ENCODE data around the gene SELENOV. TPM values are rescaled to one million over a fixed set of nuclear protein-coding genes. Genes with fewer than 3 reads are reported as not detected.

SELENOV gene
- total and polyA plus RNA-seq, 2 donors from 2014 or later, result not detected

DNA sequence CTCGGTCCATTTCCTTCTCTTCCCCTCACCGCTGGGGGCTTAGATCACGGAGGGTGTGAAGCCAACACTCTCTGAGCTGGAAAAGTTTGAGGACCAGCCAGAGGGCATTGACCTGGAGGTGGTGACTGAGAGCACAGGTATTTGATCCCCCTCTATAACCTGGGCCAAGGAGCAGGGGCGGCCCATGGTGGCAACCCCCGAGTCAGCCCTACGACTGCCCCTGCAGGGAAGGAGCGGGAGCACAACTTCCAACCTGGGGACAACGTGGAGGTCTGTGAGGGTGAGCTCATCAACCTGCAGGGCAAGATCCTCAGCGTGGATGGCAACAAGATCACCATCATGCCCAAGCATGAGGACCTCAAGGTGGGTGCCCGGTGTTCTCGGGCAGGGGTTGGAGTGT lies 45.9 kb upstream of the SELENOV start:
- FAIRE-seq (no peak), DNase-seq (no peak)
- Histone ChIP-seq H3K9me3 (ENCODE audit: control insufficient read depth in 2 of 3, insufficient read depth in 1 of 3, low read length in 3 of 3) (no peaks in the 10 kb centered on the region), H3K27ac (ENCODE audit: low read depth in 2 of 2, low read length in 2 of 2) (no peak overlapping the region), H3K4me3 (ENCODE audit: low read length in 3 of 3) (no peak overlapping the region), H3K27me3 (ENCODE audit: control insufficient read depth, insufficient read depth, low read length) (no peaks in the 10 kb centered on the region), H3K4me1 (ENCODE audit: control insufficient read depth in 2 of 3, insufficient read depth in 2 of 3, low read depth in 1 of 3, low read length in 3 of 3) (no peaks in the 10 kb centered on the region), H3K36me3 (ENCODE audit: control insufficient read depth in 2 of 3, insufficient read depth in 3 of 3, low read length in 3 of 3) (peaks cover 4 to 85% (median 68%) of the 10 kb centered on the region in 3 donors), H3K9ac (ENCODE audit: low read length in 3 of 3) (no peak overlapping the region)
- intact Hi-C loops (cut with DNase I), result no loop called here
- TF ChIP-seq, protein P1, sequence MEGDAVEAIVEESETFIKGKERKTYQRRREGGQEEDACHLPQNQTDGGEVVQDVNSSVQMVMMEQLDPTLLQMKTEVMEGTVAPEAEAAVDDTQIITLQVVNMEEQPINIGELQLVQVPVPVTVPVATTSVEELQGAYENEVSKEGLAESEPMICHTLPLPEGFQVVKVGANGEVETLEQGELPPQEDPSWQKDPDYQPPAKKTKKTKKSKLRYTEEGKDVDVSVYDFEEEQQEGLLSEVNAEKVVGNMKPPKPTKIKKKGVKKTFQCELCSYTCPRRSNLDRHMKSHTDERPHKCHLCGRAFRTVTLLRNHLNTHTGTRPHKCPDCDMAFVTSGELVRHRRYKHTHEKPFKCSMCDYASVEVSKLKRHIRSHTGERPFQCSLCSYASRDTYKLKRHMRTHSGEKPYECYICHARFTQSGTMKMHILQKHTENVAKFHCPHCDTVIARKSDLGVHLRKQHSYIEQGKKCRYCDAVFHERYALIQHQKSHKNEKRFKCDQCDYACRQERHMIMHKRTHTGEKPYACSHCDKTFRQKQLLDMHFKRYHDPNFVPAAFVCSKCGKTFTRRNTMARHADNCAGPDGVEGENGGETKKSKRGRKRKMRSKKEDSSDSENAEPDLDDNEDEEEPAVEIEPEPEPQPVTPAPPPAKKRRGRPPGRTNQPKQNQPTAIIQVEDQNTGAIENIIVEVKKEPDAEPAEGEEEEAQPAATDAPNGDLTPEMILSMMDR (IDR thresholded peaks at IDR 0.05; ENCODE audit: borderline replicate concordance, extremely low read depth, insufficient read depth), result no peak

DNA sequence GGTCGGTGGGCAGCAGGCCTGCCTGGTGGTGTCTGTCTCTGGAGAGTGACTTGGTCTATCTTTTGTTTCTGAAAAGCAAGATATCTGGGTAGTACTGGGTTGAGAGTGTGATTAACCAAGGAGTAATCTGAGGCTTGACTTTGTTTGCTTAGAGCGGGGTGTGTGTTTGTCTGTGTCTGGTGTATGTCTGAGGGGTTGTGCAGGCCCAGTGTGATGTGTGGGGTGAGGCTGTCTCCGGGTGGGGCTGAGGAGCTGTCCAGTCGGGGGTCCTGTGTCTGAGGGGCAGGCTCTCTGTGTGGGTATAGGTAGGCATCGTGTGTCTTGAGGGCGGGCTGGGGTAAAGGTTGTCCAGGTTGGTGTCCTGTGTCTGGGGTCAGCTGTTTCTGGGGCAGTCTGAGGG lies 45.4 kb upstream of the SELENOV start:
- no peaks in the 10 kb centered on the region for H3K27me3 ChIP-seq (ENCODE audit: control insufficient read depth, insufficient read depth, low read length)
- H3K9me3 ChIP-seq (ENCODE audit: control insufficient read depth in 2 of 3, insufficient read depth in 1 of 3, low read length in 3 of 3), result no peaks in the 10 kb centered on the region
- H3K4me1 ChIP-seq (ENCODE audit: control insufficient read depth in 2 of 3, insufficient read depth in 2 of 3, low read depth in 1 of 3, low read length in 3 of 3), result no peaks in the 10 kb centered on the region
- H3K4me3 ChIP-seq (ENCODE audit: low read length in 3 of 3), result no peak overlapping the region
- TF ChIP-seq, protein P1 (IDR thresholded peaks at IDR 0.05; ENCODE audit: borderline replicate concordance, extremely low read depth, insufficient read depth), result no peak
- no peak for FAIRE-seq
- intact Hi-C loops (cut with DNase I), result no loop called here
- no peak for DNase-seq
- H3K36me3 ChIP-seq (ENCODE audit: control insufficient read depth in 2 of 3, insufficient read depth in 3 of 3, low read length in 3 of 3), result peaks cover 4 to 86% (median 72%) of the 10 kb centered on the region in 3 donors
- H3K9ac ChIP-seq (ENCODE audit: low read length in 3 of 3), result no peak overlapping the region
- H3K27ac ChIP-seq (ENCODE audit: low read depth in 2 of 2, low read length in 2 of 2), result no peak overlapping the region

DNA sequence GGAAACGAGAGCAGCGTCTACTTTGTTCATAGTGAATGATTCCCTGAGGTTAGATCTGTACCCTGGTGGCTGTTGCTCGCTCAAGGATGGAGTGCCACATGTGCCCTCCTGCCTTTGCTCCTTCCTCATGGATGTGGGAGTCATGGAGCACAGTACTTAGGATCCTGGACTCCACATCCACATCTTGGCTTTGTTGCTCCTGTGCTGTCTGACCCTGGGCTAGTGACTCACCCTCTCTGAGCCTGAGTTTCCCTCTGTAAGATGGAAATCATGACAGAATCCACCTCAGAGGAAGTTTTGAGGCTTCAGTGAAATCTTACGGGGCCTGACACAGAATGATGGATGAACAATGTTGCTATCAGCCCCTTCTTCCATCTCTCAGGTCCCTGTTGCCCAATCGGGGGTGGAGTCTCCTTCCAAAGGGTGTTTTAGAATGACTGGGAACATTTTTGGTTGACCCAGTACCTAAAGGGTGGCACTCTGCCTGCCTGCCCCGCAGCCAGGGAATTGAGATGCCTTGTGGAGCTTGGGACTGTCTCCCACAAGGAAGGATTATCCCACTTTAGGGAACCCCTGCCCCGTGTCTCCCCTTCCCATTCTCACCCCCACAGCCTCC lies 44.1 kb upstream of the SELENOV start:
- Histone ChIP-seq H3K36me3 (ENCODE audit: control insufficient read depth in 2 of 3, insufficient read depth in 3 of 3, low read length in 3 of 3) (peaks cover 4 to 80% (median 62%) of the 10 kb centered on the region in 3 donors), H3K9ac (ENCODE audit: low read length in 3 of 3) (no peak overlapping the region), H3K27ac (ENCODE audit: low read depth in 2 of 2, low read length in 2 of 2) (no peak overlapping the region), H3K4me1 (ENCODE audit: control insufficient read depth in 2 of 3, insufficient read depth in 2 of 3, low read depth in 1 of 3, low read length in 3 of 3) (no peaks in the 10 kb centered on the region), H3K27me3 (ENCODE audit: control insufficient read depth, insufficient read depth, low read length) (no peaks in the 10 kb centered on the region), H3K4me3 (ENCODE audit: low read length in 3 of 3) (no peak overlapping the region), H3K9me3 (ENCODE audit: control insufficient read depth in 2 of 3, insufficient read depth in 1 of 3, low read length in 3 of 3) (no peaks in the 10 kb centered on the region)
- no peak for FAIRE-seq
- TF ChIP-seq, protein P1 (IDR thresholded peaks at IDR 0.05; ENCODE audit: borderline replicate concordance, extremely low read depth, insufficient read depth), result no peak
- no peak for DNase-seq
- intact Hi-C loops (cut with DNase I), result loop anchor here (10.0 kb wide), 1 partner anchor 64 kb away; the partner anchor contains the start of gene EID2B
